ENCODE measurements around the gene HNRNPA3.
A peak's percentile ranks its signal among the peaks of the same experiment; 100 is the strongest.
"Not testable (repeated sequence)": the region's sequence is repeated elsewhere in the genome, so short reads cannot be mapped to it uniquely, and the experiment has no call there.

HNRNPA3 gene

GRCh38 chr2:177188482-177189469 is 23.8 kb upstream of the HNRNPA3 start:
- DNase-seq (ENCODE audit: low read depth), result no peak

GRCh38 chr2:177190941-177191340 is 21.7 kb upstream of the HNRNPA3 start:
- DNase-seq (ENCODE audit: low read depth), result no peak

GRCh38 chr2:177192788-177193187 is 19.8 kb upstream of the HNRNPA3 start:
- no peak for DNase-seq (ENCODE audit: low read depth)

- no peak for DNase-seq (ENCODE audit: low read depth)
Observed at GRCh38 chr2:177193240-177193639, 19.4 kb upstream of the HNRNPA3 start.

GRCh38 chr2:177195194-177195593 is 17.4 kb upstream of the HNRNPA3 start:
- DNase-seq (ENCODE audit: low read depth), result no peak

- DNase-seq (ENCODE audit: low read depth), result not testable (repeated sequence)
Observed at GRCh38 chr2:177200419-177200818, 12.2 kb upstream of the HNRNPA3 start.

GRCh38 chr2:177201919-177202346 is 10.7 kb upstream of the HNRNPA3 start:
- DNase-seq (ENCODE audit: low read depth), result no peak

GRCh38 chr2:177204417-177204816 is 8.2 kb upstream of the HNRNPA3 start:
- DNase-seq (ENCODE audit: low read depth), result no peak

- no peak for DNase-seq (ENCODE audit: low read depth)
Observed at GRCh38 chr2:177207101-177207500, 5.5 kb upstream of the HNRNPA3 start.

GRCh38 chr2:177211169-177211568 is 1.4 kb upstream of the HNRNPA3 start:
- no peak for DNase-seq (ENCODE audit: low read depth)

- no peak for DNase-seq (ENCODE audit: low read depth)
Observed at GRCh38 chr2:177211576-177212105, 953 bp upstream of the HNRNPA3 start.

- peak; percentile 93 for DNase-seq (ENCODE audit: low read depth)
Observed at GRCh38 chr2:177212891-177213856, 580 bp downstream of the HNRNPA3 start.

GRCh38 chr2:177217247-177217843 is 4.8 kb downstream of the HNRNPA3 start:
- DNase-seq (ENCODE audit: low read depth), result no peak

- DNase-seq (ENCODE audit: low read depth), result not testable (repeated sequence)
Observed at GRCh38 chr2:177219787-177220186, 7.2 kb downstream of the HNRNPA3 start.

GRCh38 chr2:177221534-177221933 is 8.9 kb downstream of the HNRNPA3 start:
- no peak for DNase-seq (ENCODE audit: low read depth)

GRCh38 chr2:177221970-177222369 is 9.4 kb downstream of the HNRNPA3 start:
- no peak for DNase-seq (ENCODE audit: low read depth)

GRCh38 chr2:177223436-177223835 is 10.8 kb downstream of the HNRNPA3 start:
- DNase-seq (ENCODE audit: low read depth), result not testable (repeated sequence)

GRCh38 chr2:177225965-177226360 is 13.4 kb downstream of the HNRNPA3 start:
- DNase-seq (ENCODE audit: low read depth), result no peak

GRCh38 chr2:177229442-177230242 is 17.0 kb downstream of the HNRNPA3 start:
- DNase-seq (ENCODE audit: low read depth), result no peak

GRCh38 chr2:177231270-177231669 is 18.7 kb downstream of the HNRNPA3 start:
- no peak for DNase-seq (ENCODE audit: low read depth)
